Right lung (tissue), 10 donors: ENCODE results near the gene NRXN2. TPM values are rescaled to one million over a fixed set of nuclear protein-coding genes. Genes with fewer than 3 reads are reported as not detected.

ENCODE experiments used
- DNase-seq, 2 donors: peaks; one replicate each; pipeline ENCODE4 v3.0.0-alpha.2; 2013
- long read RNA-seq, 8 donors: transcript quantifications; one replicate each; lab custom pipeline, GENCODE V29; 2026
- polyA plus RNA-seq, 5 donors: library from polyadenylated mRNA; unstranded; fragments of 120-200 nt; gene quantifications; one replicate each; pipeline versions ENCODE4 v1.2.1 to v1.2.3, GENCODE V29; 2013; ENCODE audit warnings: inconsistent platforms in 1 of 5, low replicate concordance in 1 of 5; ENCODE audit not compliant: insufficient read length in 5 of 5, insufficient read depth in 1 of 5

Gene NRXN2
- polyA plus RNA-seq = 10 to 100 TPM in 2 of 5 donors, 1 to 10 TPM in 3; 6.3 to 18.3 (median 9.1) TPM
- long read RNA-seq, donor 1, transcript NRXN2-210 (3 exons, 3,232 nt) = major isoform, 6 of 9 reads
- long read RNA-seq, donor 1, partial matches to known transcripts = 0 of 9 reads
- long read RNA-seq, donor 1, other reads (novel, unspliced or antisense) = 0 of 9 reads
- long read RNA-seq, donor 2, partial matches to known transcripts = 0 of 2 reads
- long read RNA-seq, donor 2, other reads (novel, unspliced or antisense) = 0 of 2 reads
- long read RNA-seq, donor 3, partial matches to known transcripts = 0 of 1 reads
- long read RNA-seq, donor 3, other reads (novel, unspliced or antisense) = 0 of 1 reads
- long read RNA-seq, donor 4, partial matches to known transcripts = 0 of 1 reads
- long read RNA-seq, donor 4, other reads (novel, unspliced or antisense) = 0 of 1 reads
- long read RNA-seq, donor 5, partial matches to known transcripts = 5 of 8 reads
- long read RNA-seq, donor 5, other reads (novel, unspliced or antisense) = 0 of 8 reads
- long read RNA-seq, donor 6, partial matches to known transcripts = 0 of 2 reads
- long read RNA-seq, donor 6, other reads (novel, unspliced or antisense) = 0 of 2 reads
- long read RNA-seq, donor 7, partial matches to known transcripts = 0 of 1 reads
- long read RNA-seq, donor 7, other reads (novel, unspliced or antisense) = 0 of 1 reads
- long read RNA-seq, donor 8, partial matches to known transcripts = 0 of 1 reads
- long read RNA-seq, donor 8, other reads (novel, unspliced or antisense) = 0 of 1 reads

- DNase-seq = peak; percentile 56 to 67
Observed at GRCh38 chr11:64723117-64723906, at the start of gene NRXN2. Gene NRXN2 (minus strand): TSS chr11:64723197. CDS start chr11:64713699, 9,498 bp downstream.

- no peak for DNase-seq
Observed at GRCh38 chr11:64772303-64773018, 49.5 kb upstream of the NRXN2 start.

GRCh38 chr11:64771861-64772260 lies 48.9 kb upstream of the NRXN2 start:
- DNase-seq = no peak

GRCh38 chr11:64770120-64770519 lies 47.1 kb upstream of the NRXN2 start:
- DNase-seq = no peak

GRCh38 chr11:64769283-64769682 lies 46.3 kb upstream of the NRXN2 start:
- no peak for DNase-seq

- DNase-seq = no peak
Observed at GRCh38 chr11:64768300-64768694, 45.3 kb upstream of the NRXN2 start.

GRCh38 chr11:64767344-64768299 lies 44.6 kb upstream of the NRXN2 start:
- DNase-seq = peak in 1 of 2 donors; percentile 29

GRCh38 chr11:64766881-64767280 lies 43.9 kb upstream of the NRXN2 start:
- no peak for DNase-seq

GRCh38 chr11:64765851-64766665 lies 43.1 kb upstream of the NRXN2 start:
- no peak for DNase-seq

- no peak for DNase-seq
Observed at GRCh38 chr11:64765291-64765850, 42.4 kb upstream of the NRXN2 start.

GRCh38 chr11:64764753-64765152 lies 41.8 kb upstream of the NRXN2 start:
- DNase-seq = no peak

GRCh38 chr11:64764040-64764611 lies 41.1 kb upstream of the NRXN2 start:
- DNase-seq = no peak

GRCh38 chr11:64763526-64764039 lies 40.6 kb upstream of the NRXN2 start:
- DNase-seq = no peak

GRCh38 chr11:64762674-64763525 lies 39.9 kb upstream of the NRXN2 start:
- DNase-seq = no peak

- DNase-seq = no peak
Observed at GRCh38 chr11:64762277-64762673, 39.3 kb upstream of the NRXN2 start.

- DNase-seq = no peak
Observed at GRCh38 chr11:64760759-64761420, 37.9 kb upstream of the NRXN2 start.
